MCF 10A (cell line): ENCODE measurements around the gene PHPT1. TPM values are rescaled to one million over a fixed set of nuclear protein-coding genes. Genes with fewer than 3 reads are reported as not detected.

Experiments
- BruUV-seq: library from RNA; stranded (reverse); fragments of 400-500 nt; replicated peaks from 2 replicates; lab custom pipeline; 2021; lab: Mats Ljungman, UMichigan
- CTCF ChIA-PET: fragments of 300-600 bp; sonication (Branson Sonifier 250); formaldehyde crosslinking; extraction: SDS; loops from one replicate; lab custom pipeline; 2021; ENCODE audit warnings: antibody characterized with exemption, inconsistent platforms; lab: Yijun Ruan, JAX
- POLR2A ChIA-PET: fragments of 300-600, 350-650 bp; sonication (Branson Sonifier 250); formaldehyde crosslinking; extraction: SDS; loops from one replicate; lab custom pipeline; 2020; ENCODE audit warnings: antibody characterized with exemption, inconsistent platforms; lab: Yijun Ruan, JAX
- DNase-seq: peaks from one replicate; pipeline ENCODE4 v3.0.0-alpha.2; 2018; ENCODE audit not compliant: unreplicated experiment
- H3K27ac Mint-ChIP-seq: one replicate; pipeline ENCODE4 v1.8.0; 2022; ENCODE audit warnings: mild to moderate bottlenecking, low read depth, mixed read lengths; ENCODE audit not compliant: unreplicated experiment
- H3K27me3 Mint-ChIP-seq: one replicate; pipeline ENCODE4 v1.8.0; 2022; ENCODE audit warnings: mixed read lengths; ENCODE audit not compliant: insufficient read depth, unreplicated experiment
- H3K36me3 Mint-ChIP-seq: one replicate; pipeline ENCODE4 v1.8.0; 2022; ENCODE audit warnings: mild to moderate bottlenecking, moderate library complexity, mixed read lengths; ENCODE audit not compliant: insufficient read depth, unreplicated experiment
- H3K4me1 Mint-ChIP-seq: one replicate; pipeline ENCODE4 v1.8.0; 2022; ENCODE audit warnings: mixed read lengths; ENCODE audit not compliant: insufficient read depth, unreplicated experiment
- H3K4me3 Mint-ChIP-seq: one replicate; pipeline ENCODE4 v1.8.0; 2022; ENCODE audit warnings: mild to moderate bottlenecking, moderate library complexity, mixed read lengths; ENCODE audit not compliant: unreplicated experiment
- H3K9me3 Mint-ChIP-seq: one replicate; pipeline ENCODE4 v1.8.0; 2022; ENCODE audit warnings: mixed read lengths; ENCODE audit not compliant: unreplicated experiment
- intact Hi-C: fragments of 100-400 bp; cut with micrococcal nuclease; formaldehyde crosslinking; loops from 2 replicates; pipeline ENCODE4 v1.14.1; 2022
- total RNA-seq: library from RNA; stranded (reverse); gene quantifications from 2 replicates; pipeline ENCODE4 v1.2.3, GENCODE V29; 2022
- TF ChIP-seq, protein P1 (sequence below): fragments of 200-600 bp; IDR thresholded peaks from one replicate; pipeline ENCODE4 v1.8.0; 2022; ENCODE audit warnings: antibody characterized with exemption, mild to moderate bottlenecking; ENCODE audit not compliant: unreplicated experiment

Gene PHPT1
- total RNA-seq, 1 experiment from 2014 or later, result 193 TPM

DNA sequence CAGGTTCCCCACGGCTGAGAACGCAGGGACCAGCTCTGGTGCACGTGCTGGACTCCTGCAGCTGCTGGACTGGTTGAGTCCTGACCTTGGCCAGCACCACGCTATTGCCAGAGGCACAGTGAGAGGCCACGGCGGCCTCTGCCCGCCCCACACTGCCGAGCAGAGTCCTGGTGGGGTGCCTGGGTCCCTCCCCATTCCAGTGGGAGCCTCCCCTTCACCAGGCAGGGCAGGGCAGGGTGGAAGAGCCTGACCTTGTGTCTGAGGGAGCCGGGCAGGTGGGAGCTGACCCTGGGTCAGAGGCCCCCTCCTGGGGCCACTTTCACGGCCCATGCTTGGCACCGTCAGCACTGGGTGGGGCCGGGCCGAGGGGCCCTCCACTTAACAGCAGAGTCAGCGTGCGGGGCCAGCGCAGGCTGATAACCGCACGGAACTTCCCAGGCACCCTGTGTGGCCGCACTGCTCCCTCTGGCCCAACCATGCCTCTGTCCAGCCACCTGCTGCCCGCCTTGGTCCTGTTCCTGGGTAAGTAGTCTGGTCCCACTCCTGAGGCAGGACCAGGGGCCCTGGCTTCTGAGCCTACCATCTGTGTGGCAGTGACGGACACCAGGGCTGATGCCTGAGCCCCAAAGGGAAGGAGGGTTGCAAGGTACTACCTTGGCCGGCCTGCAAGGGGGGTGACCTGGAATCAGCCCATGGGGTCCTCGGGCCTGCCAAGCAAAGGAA lies 2.9 kb downstream of the PHPT1 start, which contains the start of gene MAMDC4:
TSS of gene MAMDC4 (plus strand) at position 406 of the 723 bp plus-strand sequence. CDS start at position 477, 71 bp downstream.
- Mint-ChIP-seq H3K36me3 (peaks cover 34% of the 10 kb centered on the region), H3K27me3 (no peaks in the 10 kb centered on the region), H3K4me3 (peak within 1 kb of the TSS; percentile 23), H3K4me1 (no peaks in the 10 kb centered on the region), H3K27ac (no peak within 1 kb of the TSS), H3K9me3 (no peaks in the 10 kb centered on the region)
- BruUV-seq, result no TSS peak
- POLR2A ChIA-PET, result interaction anchor here (1.5 kb wide), 1 partner anchor 10 kb away, joined by 6 read pairs; the partner anchor contains the start of gene AJM1
- intact Hi-C loops, result no loop called here
- no peak for DNase-seq
- CTCF ChIA-PET, result interaction anchor here (0.7 kb wide), 1 partner anchor 88 kb away, joined by 4 read pairs; the partner anchor contains the start of gene LCN15
- TF ChIP-seq, protein P1, sequence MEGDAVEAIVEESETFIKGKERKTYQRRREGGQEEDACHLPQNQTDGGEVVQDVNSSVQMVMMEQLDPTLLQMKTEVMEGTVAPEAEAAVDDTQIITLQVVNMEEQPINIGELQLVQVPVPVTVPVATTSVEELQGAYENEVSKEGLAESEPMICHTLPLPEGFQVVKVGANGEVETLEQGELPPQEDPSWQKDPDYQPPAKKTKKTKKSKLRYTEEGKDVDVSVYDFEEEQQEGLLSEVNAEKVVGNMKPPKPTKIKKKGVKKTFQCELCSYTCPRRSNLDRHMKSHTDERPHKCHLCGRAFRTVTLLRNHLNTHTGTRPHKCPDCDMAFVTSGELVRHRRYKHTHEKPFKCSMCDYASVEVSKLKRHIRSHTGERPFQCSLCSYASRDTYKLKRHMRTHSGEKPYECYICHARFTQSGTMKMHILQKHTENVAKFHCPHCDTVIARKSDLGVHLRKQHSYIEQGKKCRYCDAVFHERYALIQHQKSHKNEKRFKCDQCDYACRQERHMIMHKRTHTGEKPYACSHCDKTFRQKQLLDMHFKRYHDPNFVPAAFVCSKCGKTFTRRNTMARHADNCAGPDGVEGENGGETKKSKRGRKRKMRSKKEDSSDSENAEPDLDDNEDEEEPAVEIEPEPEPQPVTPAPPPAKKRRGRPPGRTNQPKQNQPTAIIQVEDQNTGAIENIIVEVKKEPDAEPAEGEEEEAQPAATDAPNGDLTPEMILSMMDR, result no peak

GRCh38 chr9:136852664-136853595 lies 3.7 kb downstream of the PHPT1 start:
- ChIA-PET POLR2A (no interaction called here), CTCF (interaction anchor here (0.9 kb wide), 1 partner anchor 65 kb away, joined by 3 read pairs; no protein-coding TSS in a partner anchor)
- Mint-ChIP-seq H3K4me1 (no peaks in the 10 kb centered on the region), H3K27ac (no peak overlapping the region), H3K36me3 (peaks cover 26% of the 10 kb centered on the region), H3K27me3 (no peaks in the 10 kb centered on the region), H3K4me3 (no peak overlapping the region), H3K9me3 (no peaks in the 10 kb centered on the region)
- TF ChIP-seq, protein P1, result no peak
- no TSS peak for BruUV-seq
- intact Hi-C loops, result no loop called here
- DNase-seq, result no peak

DNA sequence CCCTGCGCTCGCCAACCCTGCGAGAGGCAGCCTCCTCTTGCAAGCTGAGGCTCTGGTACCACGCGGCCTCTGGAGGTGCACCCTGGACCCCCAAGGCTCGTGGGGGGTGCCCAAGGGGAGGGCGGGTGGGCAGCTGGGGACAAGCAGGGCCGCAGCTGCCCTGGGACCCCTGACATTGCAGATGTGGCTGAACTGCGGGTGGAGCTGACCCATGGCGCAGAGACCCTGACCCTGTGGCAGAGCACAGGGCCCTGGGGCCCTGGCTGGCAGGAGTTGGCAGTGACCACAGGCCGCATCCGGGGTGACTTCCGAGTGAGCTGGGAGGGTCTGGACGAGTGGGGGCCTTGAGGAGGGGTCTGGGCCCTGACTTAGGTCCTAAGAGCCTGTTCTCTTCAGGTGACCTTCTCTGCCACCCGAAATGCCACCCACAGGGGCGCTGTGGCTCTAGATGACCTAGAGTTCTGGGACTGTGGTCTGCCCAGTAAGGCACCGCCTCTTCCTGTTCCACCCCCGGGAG lies 4.4 kb downstream of the PHPT1 start:
- no TSS peak for BruUV-seq
- H3K27ac Mint-ChIP-seq, result no peak overlapping the region
- POLR2A ChIA-PET, result no interaction called here
- intact Hi-C loops, result no loop called here
- no peaks in the 10 kb centered on the region for H3K9me3 Mint-ChIP-seq
- CTCF ChIA-PET, result interaction anchor here (0.7 to 0.9 kb wide), 2 partner anchors 10 to 66 kb away, joined by 3 read pairs; no protein-coding TSS in a partner anchor
- no peak overlapping the region for H3K4me3 Mint-ChIP-seq
- TF ChIP-seq, protein P1, result no peak
- H3K36me3 Mint-ChIP-seq, result peaks cover 24% of the 10 kb centered on the region
- DNase-seq, result no peak
- H3K4me1 Mint-ChIP-seq, result no peaks in the 10 kb centered on the region
- H3K27me3 Mint-ChIP-seq, result no peaks in the 10 kb centered on the region
